Activated CD8-positive, alpha-beta memory T cell treated with anti-CD3 and anti-CD28 coated beads for 4 hours (primary cell): ENCODE data around the gene MRPS30.
"Not testable (repeated sequence)": the region's sequence is repeated elsewhere in the genome, so short reads cannot be mapped to it uniquely, and the experiment has no call there.

ENCODE experiments used
- DNase-seq, 2 donors: peaks; one replicate each; pipeline ENCODE4 v3.0.0-alpha.2; 2020; ENCODE audit warnings: low read depth in 2 of 2

The MRPS30 gene

GRCh38 chr5:44821164-44821563 lies 12.4 kb downstream of the MRPS30 start:
- DNase-seq, result no peak

GRCh38 chr5:44824662-44825061 lies 15.9 kb downstream of the MRPS30 start:
- DNase-seq, result not testable (repeated sequence)

GRCh38 chr5:44827681-44828080 lies 18.9 kb downstream of the MRPS30 start:
- DNase-seq, result no peak

GRCh38 chr5:44828719-44829118 lies 20.0 kb downstream of the MRPS30 start:
- DNase-seq, result no peak

GRCh38 chr5:44830951-44831350 lies 22.2 kb downstream of the MRPS30 start:
- DNase-seq, result no peak

- no peak for DNase-seq
These were observed 24.5 kb downstream of the MRPS30 start for GRCh38 chr5:44833249-44833648.

- DNase-seq, result no peak
These were observed 26.9 kb downstream of the MRPS30 start for GRCh38 chr5:44835693-44836092.

GRCh38 chr5:44839018-44839681 lies 30.4 kb downstream of the MRPS30 start:
- no peak for DNase-seq

GRCh38 chr5:44842496-44843282 lies 33.9 kb downstream of the MRPS30 start:
- DNase-seq, result no peak

- DNase-seq, result no peak
These were observed 36.0 kb downstream of the MRPS30 start for GRCh38 chr5:44844744-44845143.

GRCh38 chr5:44845777-44846176 lies 37.0 kb downstream of the MRPS30 start:
- DNase-seq, result no peak

GRCh38 chr5:44847206-44847852 lies 38.6 kb downstream of the MRPS30 start:
- DNase-seq, result no peak

GRCh38 chr5:44860267-44860666 lies 51.5 kb downstream of the MRPS30 start:
- DNase-seq, result no peak

- DNase-seq, result no peak
These were observed 54.1 kb downstream of the MRPS30 start for GRCh38 chr5:44862808-44863207.
